Cortex of kidney (tissue), 1 donor: Measurements from ENCODE around the gene SPATA45.

Experiments used
- DNase-seq: peaks from one replicate; lab custom pipeline; 2025; lab: John Stamatoyannopoulos, UW

SPATA45 gene

GRCh38 chr1:212780759-212781158, 66.7 kb downstream of the SPATA45 start:
- no peak for DNase-seq
